Measurements from ENCODE around the gene SLC15A5. TPM values are rescaled to one million over a fixed set of nuclear protein-coding genes. Genes with fewer than 3 reads are reported as not detected.

SLC15A5 gene
- total RNA-seq, 1 donor from 2014 or later: not detected

DNA sequence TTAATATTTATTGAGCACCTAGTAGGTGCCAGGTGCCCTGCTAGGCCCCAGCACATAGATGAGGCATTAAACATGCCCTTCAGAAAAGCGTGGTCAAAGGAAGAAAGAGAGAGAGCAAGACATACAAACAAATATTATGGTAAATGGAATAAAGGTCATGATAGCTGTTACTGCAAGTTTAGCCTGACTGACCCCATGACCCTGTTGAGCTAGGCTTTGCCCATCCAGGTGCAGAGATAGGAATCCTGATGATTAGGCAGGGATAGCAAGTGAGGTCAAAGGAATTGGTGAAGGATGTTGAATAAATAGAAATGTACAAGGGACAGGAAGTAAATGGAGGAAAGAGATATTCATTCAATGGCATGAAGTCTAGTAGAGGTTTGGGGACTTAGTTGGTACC lies 33.4 kb upstream of the SLC15A5 start:
- Mint-ChIP-seq H3K27me3 (ENCODE audit: insufficient read depth, low read depth) (peaks cover 2% of the 10 kb centered on the region), H3K27ac (no peak overlapping the region), H3K4me1 (peaks cover 3% of the 10 kb centered on the region), H3K36me3 (no peaks in the 10 kb centered on the region), H3K4me3 (no peak overlapping the region), H3K9me3 (peaks cover 6% of the 10 kb centered on the region)
- TF ChIP-seq EZH2 (IDR thresholded peaks at IDR 0.05) (no peak), EZH2phosphoT487 (IDR thresholded peaks at IDR 0.05) (no peak)
- TF ChIP-seq, protein P1, sequence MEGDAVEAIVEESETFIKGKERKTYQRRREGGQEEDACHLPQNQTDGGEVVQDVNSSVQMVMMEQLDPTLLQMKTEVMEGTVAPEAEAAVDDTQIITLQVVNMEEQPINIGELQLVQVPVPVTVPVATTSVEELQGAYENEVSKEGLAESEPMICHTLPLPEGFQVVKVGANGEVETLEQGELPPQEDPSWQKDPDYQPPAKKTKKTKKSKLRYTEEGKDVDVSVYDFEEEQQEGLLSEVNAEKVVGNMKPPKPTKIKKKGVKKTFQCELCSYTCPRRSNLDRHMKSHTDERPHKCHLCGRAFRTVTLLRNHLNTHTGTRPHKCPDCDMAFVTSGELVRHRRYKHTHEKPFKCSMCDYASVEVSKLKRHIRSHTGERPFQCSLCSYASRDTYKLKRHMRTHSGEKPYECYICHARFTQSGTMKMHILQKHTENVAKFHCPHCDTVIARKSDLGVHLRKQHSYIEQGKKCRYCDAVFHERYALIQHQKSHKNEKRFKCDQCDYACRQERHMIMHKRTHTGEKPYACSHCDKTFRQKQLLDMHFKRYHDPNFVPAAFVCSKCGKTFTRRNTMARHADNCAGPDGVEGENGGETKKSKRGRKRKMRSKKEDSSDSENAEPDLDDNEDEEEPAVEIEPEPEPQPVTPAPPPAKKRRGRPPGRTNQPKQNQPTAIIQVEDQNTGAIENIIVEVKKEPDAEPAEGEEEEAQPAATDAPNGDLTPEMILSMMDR (IDR thresholded peaks at IDR 0.05): no peak
- no peak for DNase-seq (ENCODE audit: low spot score)
- no peak overlapping the region for H3K9ac ChIP-seq
- H2AFZ ChIP-seq (replicated peaks): no peak overlapping the region
- H3K27me3 ChIP-seq: no peaks in the 10 kb centered on the region
- no peaks in the 10 kb centered on the region for H3K4me1 ChIP-seq
- no peak overlapping the region for H3K27ac ChIP-seq
- no peaks in the 10 kb centered on the region for H4K20me1 ChIP-seq (ENCODE audit: low read depth)
- H3K4me2 ChIP-seq: no peak overlapping the region
- H3K36me3 ChIP-seq: no peaks in the 10 kb centered on the region
- H3K4me3 ChIP-seq: no peak overlapping the region
- no peaks in the 10 kb centered on the region for H3F3A ChIP-seq (ENCODE audit: low read depth)
- no peaks in the 10 kb centered on the region for H3K9me3 ChIP-seq (ENCODE audit: low read depth)
- no peaks in the 10 kb centered on the region for H3K79me2 ChIP-seq (ENCODE audit: low read depth)

DNA sequence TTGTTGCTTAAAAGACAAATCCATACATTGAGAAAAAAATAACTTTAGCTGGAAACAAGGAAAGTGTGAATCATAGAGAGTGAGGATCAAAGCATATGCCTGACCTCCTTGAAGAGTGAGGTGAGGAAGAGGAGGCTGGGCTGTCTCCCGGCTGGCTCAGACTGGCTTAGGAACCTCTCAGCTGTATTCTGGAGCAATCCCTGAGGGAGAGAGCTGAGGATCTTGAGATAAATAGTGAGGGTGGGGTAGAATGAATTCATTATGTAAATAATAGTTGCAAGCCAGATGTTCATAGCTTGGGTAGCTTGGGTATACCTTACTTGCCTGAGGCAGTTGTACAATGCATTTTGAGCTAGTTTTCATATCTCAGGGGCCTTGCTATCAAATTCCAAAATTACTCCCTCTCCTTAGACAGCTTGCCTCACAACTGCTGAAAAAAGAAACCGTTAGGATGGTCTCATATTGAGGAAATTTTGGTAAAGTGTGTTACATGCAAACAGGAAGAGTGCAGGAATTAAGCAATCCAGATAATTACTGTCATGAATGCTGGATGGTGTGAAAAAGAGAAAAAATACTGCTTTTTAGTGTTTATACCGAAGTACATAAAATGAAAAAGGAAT lies 30.5 kb upstream of the SLC15A5 start:
- peaks cover 3% of the 10 kb centered on the region for H3K4me1 Mint-ChIP-seq
- H2AFZ ChIP-seq (replicated peaks): peak overlapping the region; percentile 67
- H3K27ac ChIP-seq: no peak overlapping the region
- H3K9me3 Mint-ChIP-seq: peaks cover 6% of the 10 kb centered on the region
- H3K4me2 ChIP-seq: no peak overlapping the region
- DNase-seq (ENCODE audit: low spot score): no peak
- H3K27ac Mint-ChIP-seq: no peak overlapping the region
- no peaks in the 10 kb centered on the region for H3K27me3 ChIP-seq
- no peaks in the 10 kb centered on the region for H4K20me1 ChIP-seq (ENCODE audit: low read depth)
- no peak overlapping the region for H3K4me3 Mint-ChIP-seq
- no peaks in the 10 kb centered on the region for H3K4me1 ChIP-seq
- no peaks in the 10 kb centered on the region for H3K9me3 ChIP-seq (ENCODE audit: low read depth)
- no peaks in the 10 kb centered on the region for H3K36me3 Mint-ChIP-seq
- H3K27me3 Mint-ChIP-seq (ENCODE audit: insufficient read depth, low read depth): no peaks in the 10 kb centered on the region
- H3K79me2 ChIP-seq (ENCODE audit: low read depth): no peaks in the 10 kb centered on the region
- H3F3A ChIP-seq (ENCODE audit: low read depth): no peaks in the 10 kb centered on the region
- TF ChIP-seq EZH2phosphoT487 (IDR thresholded peaks at IDR 0.05) (no peak), EZH2 (IDR thresholded peaks at IDR 0.05) (no peak)
- TF ChIP-seq, protein P1 (IDR thresholded peaks at IDR 0.05): no peak
- no peaks in the 10 kb centered on the region for H3K36me3 ChIP-seq
- H3K4me3 ChIP-seq: no peak overlapping the region
- no peak overlapping the region for H3K9ac ChIP-seq

DNA sequence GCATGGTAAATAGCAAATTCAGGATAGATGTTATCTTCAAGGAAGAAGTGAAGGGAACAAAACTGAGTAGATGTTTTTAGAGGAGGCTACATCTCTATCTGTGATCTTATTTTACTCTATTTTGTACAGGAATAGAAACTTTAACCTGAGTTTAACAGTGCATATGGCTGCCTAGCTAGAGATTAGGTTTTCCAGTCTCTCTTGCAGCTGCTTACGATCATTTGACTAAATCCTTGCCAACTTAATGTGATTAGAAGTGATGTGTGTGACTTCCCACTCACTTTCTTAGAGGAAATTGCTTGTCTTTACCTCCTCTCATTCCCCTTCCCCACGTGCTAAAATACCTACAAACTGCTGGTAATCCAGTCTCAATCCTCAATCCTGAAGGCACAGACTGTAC lies 26.5 kb upstream of the SLC15A5 start:
- no peak for DNase-seq (ENCODE audit: low spot score)
- Histone ChIP-seq H3K4me3 (no peak overlapping the region), H3K79me2 (ENCODE audit: low read depth) (no peaks in the 10 kb centered on the region), H3K4me2 (no peak overlapping the region), H3K27me3 (no peaks in the 10 kb centered on the region), H3K36me3 (no peaks in the 10 kb centered on the region), H3K9me3 (ENCODE audit: low read depth) (no peaks in the 10 kb centered on the region), H3K4me1 (no peaks in the 10 kb centered on the region), H3F3A (ENCODE audit: low read depth) (no peaks in the 10 kb centered on the region), H4K20me1 (ENCODE audit: low read depth) (no peaks in the 10 kb centered on the region), H3K9ac (no peak overlapping the region), H3K27ac (no peak overlapping the region), H2AFZ (replicated peaks) (no peak overlapping the region)
- Mint-ChIP-seq H3K4me3 (no peak overlapping the region), H3K9me3 (peaks cover 3% of the 10 kb centered on the region), H3K36me3 (no peaks in the 10 kb centered on the region), H3K27me3 (ENCODE audit: insufficient read depth, low read depth) (no peaks in the 10 kb centered on the region), H3K4me1 (peaks cover 3% of the 10 kb centered on the region), H3K27ac (no peak overlapping the region)
- TF ChIP-seq EZH2phosphoT487 (IDR thresholded peaks at IDR 0.05) (no peak), EZH2 (IDR thresholded peaks at IDR 0.05) (no peak)
- TF ChIP-seq, protein P1 (IDR thresholded peaks at IDR 0.05): no peak

Measured in neural progenitor cell (in vitro differentiated cells).